IMR-90 (cell line): ENCODE data around the gene NOM1.

Source experiments
- BHLHE40 ChIP-seq: fragments of 150-350 bp; IDR thresholded peaks from 2 replicates; pipeline ENCODE4 v1.6.1; 2016; ENCODE audit warnings: mild to moderate bottlenecking, low read depth, low read length
- CHD1 ChIP-seq: IDR thresholded peaks from 2 replicates; pipeline ENCODE4 v1.6.1; 2012; ENCODE audit warnings: low read depth, low read length, improper control_type of control experiment
- MAFK ChIP-seq: IDR thresholded peaks from 2 replicates; pipeline ENCODE4 v1.6.1; 2012; ENCODE audit warnings: low read depth, low read length, improper control_type of control experiment
- MAZ ChIP-seq: IDR thresholded peaks from 2 replicates; pipeline ENCODE4 v1.6.1; 2012; ENCODE audit warnings: low read depth, mild to moderate bottlenecking, low read length, improper control_type of control experiment, moderate library complexity, borderline replicate concordance
- NFE2L2 ChIP-seq: fragments of 150-350 bp; IDR thresholded peaks from 2 replicates; pipeline ENCODE4 v1.6.1; 2016; ENCODE audit warnings: low read depth, mild to moderate bottlenecking, low read length
- POLR2A ChIP-seq: IDR thresholded peaks from 2 replicates; pipeline ENCODE4 v1.6.1; 2012; ENCODE audit warnings: mild to moderate bottlenecking, low read depth, low read length
- RCOR1 ChIP-seq: IDR thresholded peaks from 2 replicates; pipeline ENCODE4 v1.6.1; 2012; ENCODE audit warnings: mild to moderate bottlenecking, low read length, improper control_type of control experiment; ENCODE audit not compliant: insufficient replicate concordance
- SMC3 ChIP-seq: fragments of 150-350 bp; IDR thresholded peaks from 2 replicates; pipeline ENCODE4 v1.6.1; 2016; ENCODE audit warnings: low read depth, mild to moderate bottlenecking, antibody characterized with exemption, low read length, moderate library complexity
- TF ChIP-seq, protein P1 (sequence below): conservative IDR thresholded peaks from 2 replicates; pipeline ENCODE4 v1.5.1; 2012; ENCODE audit warnings: mild to moderate bottlenecking, low read depth, low read length, improper control_type of control experiment
- TF ChIP-seq, protein P2 (sequence below): fragments of 150-350 bp; IDR thresholded peaks from 2 replicates; pipeline ENCODE4 v1.6.1; 2017; ENCODE audit warnings: mild to moderate bottlenecking, antibody characterized with exemption, low read length, low read depth
- TF ChIP-seq, protein P3 (sequence below): fragments of 150-350 bp; IDR thresholded peaks from 2 replicates; pipeline ENCODE4 v1.6.1; 2016; ENCODE audit warnings: low read depth, mild to moderate bottlenecking, low read length, moderate library complexity, borderline replicate concordance

DNA sequence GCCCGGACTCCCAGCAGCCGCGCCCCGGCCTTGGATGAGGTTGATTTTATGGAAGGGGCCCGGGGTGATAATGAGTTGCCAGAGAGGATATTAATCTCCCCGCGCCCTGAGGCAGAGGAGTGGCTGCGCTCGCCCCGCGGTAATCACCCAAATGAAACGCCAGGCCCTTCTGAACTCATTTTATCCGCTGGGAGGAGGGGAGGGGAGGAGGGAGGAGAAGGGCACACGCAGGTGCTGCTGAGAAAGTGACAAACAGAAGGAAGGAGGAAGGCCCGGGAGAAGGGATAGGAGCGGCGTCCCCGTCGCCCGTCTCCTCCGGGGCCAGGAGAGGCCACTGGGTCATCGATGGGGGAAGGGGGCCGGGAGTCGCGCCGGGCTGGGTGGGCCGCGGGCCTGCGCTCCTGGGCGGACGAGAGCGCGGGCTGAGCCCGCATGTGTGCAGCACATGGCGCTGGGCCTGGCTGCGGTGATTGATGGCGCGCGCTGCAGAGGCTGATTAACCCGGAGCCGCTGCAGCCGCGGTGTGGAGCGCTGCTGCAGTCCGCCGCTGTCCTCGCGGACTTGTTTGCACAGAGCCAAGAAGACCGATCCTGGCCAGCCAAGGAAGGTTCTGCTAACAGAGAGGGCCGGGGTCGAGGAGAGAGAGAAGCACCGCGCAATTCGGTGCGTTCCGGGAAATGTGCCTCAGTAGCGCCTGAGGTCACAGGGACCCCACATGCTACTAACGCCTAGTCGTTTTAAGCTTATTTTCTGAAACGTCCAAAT is 54.4 kb downstream of the NOM1 start:
- TF ChIP-seq, protein P1, sequence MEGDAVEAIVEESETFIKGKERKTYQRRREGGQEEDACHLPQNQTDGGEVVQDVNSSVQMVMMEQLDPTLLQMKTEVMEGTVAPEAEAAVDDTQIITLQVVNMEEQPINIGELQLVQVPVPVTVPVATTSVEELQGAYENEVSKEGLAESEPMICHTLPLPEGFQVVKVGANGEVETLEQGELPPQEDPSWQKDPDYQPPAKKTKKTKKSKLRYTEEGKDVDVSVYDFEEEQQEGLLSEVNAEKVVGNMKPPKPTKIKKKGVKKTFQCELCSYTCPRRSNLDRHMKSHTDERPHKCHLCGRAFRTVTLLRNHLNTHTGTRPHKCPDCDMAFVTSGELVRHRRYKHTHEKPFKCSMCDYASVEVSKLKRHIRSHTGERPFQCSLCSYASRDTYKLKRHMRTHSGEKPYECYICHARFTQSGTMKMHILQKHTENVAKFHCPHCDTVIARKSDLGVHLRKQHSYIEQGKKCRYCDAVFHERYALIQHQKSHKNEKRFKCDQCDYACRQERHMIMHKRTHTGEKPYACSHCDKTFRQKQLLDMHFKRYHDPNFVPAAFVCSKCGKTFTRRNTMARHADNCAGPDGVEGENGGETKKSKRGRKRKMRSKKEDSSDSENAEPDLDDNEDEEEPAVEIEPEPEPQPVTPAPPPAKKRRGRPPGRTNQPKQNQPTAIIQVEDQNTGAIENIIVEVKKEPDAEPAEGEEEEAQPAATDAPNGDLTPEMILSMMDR, result no peak
- TF ChIP-seq RCOR1, result no peak
- TF ChIP-seq CHD1, result no peak
- TF ChIP-seq POLR2A, result no peak
- TF ChIP-seq, protein P2, sequence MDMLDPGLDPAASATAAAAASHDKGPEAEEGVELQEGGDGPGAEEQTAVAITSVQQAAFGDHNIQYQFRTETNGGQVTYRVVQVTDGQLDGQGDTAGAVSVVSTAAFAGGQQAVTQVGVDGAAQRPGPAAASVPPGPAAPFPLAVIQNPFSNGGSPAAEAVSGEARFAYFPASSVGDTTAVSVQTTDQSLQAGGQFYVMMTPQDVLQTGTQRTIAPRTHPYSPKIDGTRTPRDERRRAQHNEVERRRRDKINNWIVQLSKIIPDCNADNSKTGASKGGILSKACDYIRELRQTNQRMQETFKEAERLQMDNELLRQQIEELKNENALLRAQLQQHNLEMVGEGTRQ, result no peak
- TF ChIP-seq MAFK, result no peak
- no peak for TF ChIP-seq MAZ
- TF ChIP-seq BHLHE40, result no peak
- no peak for TF ChIP-seq SMC3
- TF ChIP-seq, protein P3, sequence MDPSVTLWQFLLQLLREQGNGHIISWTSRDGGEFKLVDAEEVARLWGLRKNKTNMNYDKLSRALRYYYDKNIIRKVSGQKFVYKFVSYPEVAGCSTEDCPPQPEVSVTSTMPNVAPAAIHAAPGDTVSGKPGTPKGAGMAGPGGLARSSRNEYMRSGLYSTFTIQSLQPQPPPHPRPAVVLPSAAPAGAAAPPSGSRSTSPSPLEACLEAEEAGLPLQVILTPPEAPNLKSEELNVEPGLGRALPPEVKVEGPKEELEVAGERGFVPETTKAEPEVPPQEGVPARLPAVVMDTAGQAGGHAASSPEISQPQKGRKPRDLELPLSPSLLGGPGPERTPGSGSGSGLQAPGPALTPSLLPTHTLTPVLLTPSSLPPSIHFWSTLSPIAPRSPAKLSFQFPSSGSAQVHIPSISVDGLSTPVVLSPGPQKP, result no peak
- no peak for TF ChIP-seq NFE2L2
